K562 (cell line): Measurements from ENCODE around the gene WDR54. TPM values are rescaled to one million over a fixed set of nuclear protein-coding genes. Genes with fewer than 3 reads are reported as not detected.

ENCODE experiments used
- BRD4 ChIP-seq: fragments of 200-600 bp; sonication (generic); IDR thresholded peaks from 2 replicates; pipeline ENCODE4 v1.6.1; 2017; ENCODE audit warnings: inconsistent platforms
- CEBPB ChIP-seq: fragments of 450-650 bp; IDR thresholded peaks from 2 replicates; pipeline ENCODE4 v1.6.1; 2016; ENCODE audit warnings: missing genetic modification characterization, missing compliant biosample characterization
- CHD1 ChIP-seq: fragments of 200-600 bp; sonication (generic); IDR thresholded peaks from one replicate; pipeline ENCODE4 v1.6.1; 2012; ENCODE audit warnings: mild to moderate bottlenecking, moderate library complexity, low read length, inconsistent platforms
- HEY1 ChIP-seq: fragments of 250-450 bp; sonication (Bioruptor Pico); IDR thresholded peaks from 2 replicates; pipeline ENCODE4 v1.5.0; 2020; ENCODE audit warnings: mild to moderate bottlenecking, moderate library complexity, borderline replicate concordance
- KLF1 ChIP-seq: fragments of 450-650 bp; IDR thresholded peaks from 2 replicates; pipeline ENCODE4 v1.6.1; 2016; ENCODE audit warnings: missing genetic modification characterization, missing compliant biosample characterization
- MXI1 ChIP-seq: IDR thresholded peaks from 2 replicates; pipeline ENCODE4 v1.6.1; 2011; ENCODE audit warnings: low read depth, mild to moderate bottlenecking, improper control_type of control experiment, low read length
- POLR2B ChIP-seq: fragments of 450-650 bp; IDR thresholded peaks from 2 replicates; pipeline ENCODE4 v1.6.1; 2018; ENCODE audit warnings: low read depth; ENCODE audit not compliant: partially characterized antibody
- RFX7 ChIP-seq: fragments of 250-450 bp; sonication (Bioruptor Pico); IDR thresholded peaks from 2 replicates; pipeline ENCODE4 v1.5.1; 2021; ENCODE audit warnings: mild to moderate bottlenecking
- ZBTB49 ChIP-seq: sonication (generic); formaldehyde crosslinking; IDR thresholded peaks from 2 replicates; pipeline ENCODE4 v1.8.0; 2022; ENCODE audit warnings: missing genetic modification reagents, mild to moderate bottlenecking, borderline replicate concordance
- ZBTB5 ChIP-seq: fragments of 450-650 bp; IDR thresholded peaks from 2 replicates; pipeline ENCODE4 v1.6.1; 2017; ENCODE audit warnings: antibody characterized with exemption
- ZNF41 ChIP-seq: fragments of 250-450 bp; sonication (Bioruptor Pico); conservative IDR thresholded peaks from 2 replicates; pipeline ENCODE4 v1.4.0; 2020; ENCODE audit warnings: mild to moderate bottlenecking
- polyA plus RNA-seq, 8 experiments: library from polyadenylated mRNA; depleted of rRNA in 4 of 8; stranded (reverse) in 5 of 8; unstranded in 3 of 8; fragments of >200 nt; fragmentation: Nextera tagmentation in 2 of 8; fragmentation: Illumina TruSeq in 1 of 8; extraction: Ambion mirVana in 2 of 8; extraction: Trizol in 1 of 8; gene quantifications; 2 replicates each; pipeline versions ENCODE4 v1.2.1 to v1.2.3, GENCODE V29; 2011 to 2014; ENCODE audit warnings: inconsistent platforms in 1 of 8, missing spikeins in 1 of 8
- total RNA-seq, 7 experiments: library from RNA; depleted of rRNA in 6 of 7; stranded (reverse); fragments of >200 nt in 6 of 7; fragmentation: Illumina TruSeq in 2 of 7; extraction: Trizol in 2 of 7; gene quantifications; 2 replicates each; pipeline versions ENCODE4 v1.2.1 to v1.2.3, GENCODE V29; 2011 to 2021; ENCODE audit warnings: low replicate concordance in 1 of 7
- TF ChIP-seq, protein P1 (sequence below): sonication (generic); formaldehyde crosslinking; IDR thresholded peaks from 2 replicates; pipeline ENCODE4 v1.8.1; 2022; ENCODE audit warnings: missing genetic modification reagents
- TF ChIP-seq, protein P2 (sequence below): fragments of 450-650 bp; IDR thresholded peaks from one replicate; pipeline ENCODE4 v1.6.1; 2018; ENCODE audit warnings: mild to moderate bottlenecking, moderate library complexity; ENCODE audit not compliant: partially characterized antibody
- TF ChIP-seq, protein P3 (sequence below): fragments of 250-450 bp; sonication (Bioruptor Pico); IDR thresholded peaks from 2 replicates; pipeline ENCODE4 v1.4.0; 2020; ENCODE audit warnings: mild to moderate bottlenecking, moderate library complexity

The WDR54 gene
- total and polyA plus RNA-seq, 9 of the 15 experiments (the other 6 are each of a cell fraction or from before 2014, with no cell fraction given): 5.2 to 15.2 (median 7.4) TPM

- TF ChIP-seq KLF1 (tag): peak; percentile 81
- 0 out of 2 replicates have a peak, but pooled peaks have one; percentile 68 for TF ChIP-seq BRD4
- no peak for TF ChIP-seq ZBTB49
- TF ChIP-seq MXI1: peak; percentile 95
- TF ChIP-seq ZNF41 (CRISPR knock-in tag): no peak
- no peak for TF ChIP-seq HEY1 (CRISPR knock-in tag)
- TF ChIP-seq POLR2B: peak; percentile 37
- TF ChIP-seq ZBTB5: no peak
- TF ChIP-seq, protein P1, sequence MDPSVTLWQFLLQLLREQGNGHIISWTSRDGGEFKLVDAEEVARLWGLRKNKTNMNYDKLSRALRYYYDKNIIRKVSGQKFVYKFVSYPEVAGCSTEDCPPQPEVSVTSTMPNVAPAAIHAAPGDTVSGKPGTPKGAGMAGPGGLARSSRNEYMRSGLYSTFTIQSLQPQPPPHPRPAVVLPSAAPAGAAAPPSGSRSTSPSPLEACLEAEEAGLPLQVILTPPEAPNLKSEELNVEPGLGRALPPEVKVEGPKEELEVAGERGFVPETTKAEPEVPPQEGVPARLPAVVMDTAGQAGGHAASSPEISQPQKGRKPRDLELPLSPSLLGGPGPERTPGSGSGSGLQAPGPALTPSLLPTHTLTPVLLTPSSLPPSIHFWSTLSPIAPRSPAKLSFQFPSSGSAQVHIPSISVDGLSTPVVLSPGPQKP (CRISPR knock-in tag): no peak
- TF ChIP-seq, protein P2, sequence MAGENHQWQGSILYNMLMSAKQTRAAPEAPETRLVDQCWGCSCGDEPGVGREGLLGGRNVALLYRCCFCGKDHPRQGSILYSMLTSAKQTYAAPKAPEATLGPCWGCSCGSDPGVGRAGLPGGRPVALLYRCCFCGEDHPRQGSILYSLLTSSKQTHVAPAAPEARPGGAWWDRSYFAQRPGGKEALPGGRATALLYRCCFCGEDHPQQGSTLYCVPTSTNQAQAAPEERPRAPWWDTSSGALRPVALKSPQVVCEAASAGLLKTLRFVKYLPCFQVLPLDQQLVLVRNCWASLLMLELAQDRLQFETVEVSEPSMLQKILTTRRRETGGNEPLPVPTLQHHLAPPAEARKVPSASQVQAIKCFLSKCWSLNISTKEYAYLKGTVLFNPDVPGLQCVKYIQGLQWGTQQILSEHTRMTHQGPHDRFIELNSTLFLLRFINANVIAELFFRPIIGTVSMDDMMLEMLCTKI: no peak
- TF ChIP-seq CEBPB (tag): no peak
- no peak for TF ChIP-seq CHD1
- TF ChIP-seq, protein P3, sequence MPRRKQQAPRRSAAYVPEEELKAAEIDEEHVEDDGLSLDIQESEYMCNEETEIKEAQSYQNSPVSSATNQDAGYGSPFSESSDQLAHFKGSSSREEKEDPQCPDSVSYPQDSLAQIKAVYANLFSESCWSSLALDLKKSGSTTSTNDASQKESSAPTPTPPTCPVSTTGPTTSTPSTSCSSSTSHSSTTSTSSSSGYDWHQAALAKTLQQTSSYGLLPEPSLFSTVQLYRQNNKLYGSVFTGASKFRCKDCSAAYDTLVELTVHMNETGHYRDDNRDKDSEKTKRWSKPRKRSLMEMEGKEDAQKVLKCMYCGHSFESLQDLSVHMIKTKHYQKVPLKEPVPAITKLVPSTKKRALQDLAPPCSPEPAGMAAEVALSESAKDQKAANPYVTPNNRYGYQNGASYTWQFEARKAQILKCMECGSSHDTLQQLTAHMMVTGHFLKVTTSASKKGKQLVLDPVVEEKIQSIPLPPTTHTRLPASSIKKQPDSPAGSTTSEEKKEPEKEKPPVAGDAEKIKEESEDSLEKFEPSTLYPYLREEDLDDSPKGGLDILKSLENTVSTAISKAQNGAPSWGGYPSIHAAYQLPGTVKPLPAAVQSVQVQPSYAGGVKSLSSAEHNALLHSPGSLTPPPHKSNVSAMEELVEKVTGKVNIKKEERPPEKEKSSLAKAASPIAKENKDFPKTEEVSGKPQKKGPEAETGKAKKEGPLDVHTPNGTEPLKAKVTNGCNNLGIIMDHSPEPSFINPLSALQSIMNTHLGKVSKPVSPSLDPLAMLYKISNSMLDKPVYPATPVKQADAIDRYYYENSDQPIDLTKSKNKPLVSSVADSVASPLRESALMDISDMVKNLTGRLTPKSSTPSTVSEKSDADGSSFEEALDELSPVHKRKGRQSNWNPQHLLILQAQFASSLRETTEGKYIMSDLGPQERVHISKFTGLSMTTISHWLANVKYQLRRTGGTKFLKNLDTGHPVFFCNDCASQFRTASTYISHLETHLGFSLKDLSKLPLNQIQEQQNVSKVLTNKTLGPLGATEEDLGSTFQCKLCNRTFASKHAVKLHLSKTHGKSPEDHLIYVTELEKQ (CRISPR knock-in tag): no peak
- no peak for TF ChIP-seq RFX7 (CRISPR knock-in tag)
Observed at GRCh38 chr2:74454654-74455511, 33.4 kb downstream of the WDR54 start, which contains the start of gene INO80B (continued).
